ENCODE results near the gene TUBB4B.
A peak's percentile ranks its signal among the peaks of the same experiment; 100 is the strongest.

TUBB4B gene

DNA sequence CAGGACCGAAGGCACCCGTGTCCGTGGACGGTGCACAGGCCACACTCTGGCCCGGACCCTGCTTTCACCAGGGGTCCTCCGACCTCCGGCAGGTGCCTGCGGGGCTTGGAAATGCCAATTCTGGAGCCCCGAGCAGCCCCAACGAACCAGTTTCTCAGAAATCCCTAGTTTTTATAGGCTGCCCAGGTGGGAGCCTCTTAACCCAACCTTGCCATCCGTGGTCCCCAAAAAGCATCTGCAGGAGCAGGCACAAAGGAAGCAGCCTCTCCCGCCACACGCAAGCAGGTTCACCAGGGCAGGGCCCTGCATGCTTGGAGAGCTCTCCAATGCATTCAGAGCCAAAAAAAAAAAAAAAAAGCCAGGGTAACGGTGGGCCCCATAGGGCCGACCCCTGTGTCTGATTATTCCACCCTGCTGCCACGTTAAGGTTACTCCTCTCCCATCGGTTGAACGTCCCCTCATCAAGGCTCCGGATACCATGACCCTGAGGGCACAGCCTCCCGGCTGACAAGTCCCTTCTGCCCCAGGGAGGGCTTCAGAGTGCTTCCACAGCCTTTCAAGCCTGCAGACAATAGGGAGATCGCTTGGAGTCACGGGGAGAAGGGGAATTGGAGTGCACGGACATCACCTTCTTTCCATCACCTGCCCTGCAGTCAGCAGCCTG lies 39.8 kb upstream of the TUBB4B start:
- TF ChIP-seq CTCF (IDR thresholded peaks at IDR 0.05; ENCODE audit: insufficient read depth, low read length, poor library complexity, severe bottlenecking): no peak
- no peak for TF ChIP-seq EZH2phosphoT487 (conservative IDR thresholded peaks at IDR 0.05; ENCODE audit: low read length)
- Histone ChIP-seq H3K9me3 (ENCODE audit: insufficient read depth, low read length) (no peaks in the 10 kb centered on the region), H3K9me2 (replicated peaks; ENCODE audit: insufficient read depth, low read length) (no peaks in the 10 kb centered on the region), H3K79me2 (ENCODE audit: insufficient read depth, low read length) (peaks cover 23% of the 10 kb centered on the region), H3K9ac (ENCODE audit: low read length) (peak overlapping the region; percentile 80), H3K4me3 (ENCODE audit: insufficient read depth, low read length, poor library complexity, severe bottlenecking) (peak overlapping the region; percentile 68), H3K27me3 (ENCODE audit: low read length) (no peaks in the 10 kb centered on the region), H3K4me2 (ENCODE audit: low read depth, low read length, poor library complexity, severe bottlenecking) (peak overlapping the region; percentile 69), H3F3A (ENCODE audit: insufficient read depth) (peaks cover 12% of the 10 kb centered on the region), H2AFZ (ENCODE audit: low read depth, low read length, severe bottlenecking) (no peak overlapping the region), H3K27ac (ENCODE audit: low read depth, low read length) (peak overlapping the region; percentile 62), H3K36me3 (ENCODE audit: low read length) (no peaks in the 10 kb centered on the region), H4K20me1 (ENCODE audit: low read depth, low read length) (no peaks in the 10 kb centered on the region)

GRCh38 chr9:137202966-137203365 lies 38.1 kb upstream of the TUBB4B start:
- H3K9me2 ChIP-seq (replicated peaks; ENCODE audit: insufficient read depth, low read length): no peaks in the 10 kb centered on the region
- H3K9ac ChIP-seq (ENCODE audit: low read length): 0 out of 2 replicates have a peak overlapping the region, but pooled peaks have one; percentile 2
- H4K20me1 ChIP-seq (ENCODE audit: low read depth, low read length): no peaks in the 10 kb centered on the region
- H3K36me3 ChIP-seq (ENCODE audit: low read length): no peaks in the 10 kb centered on the region
- H3K27ac ChIP-seq (ENCODE audit: low read depth, low read length): peak overlapping the region; percentile 8; the same call in 1 of the 2 replicates
- no peaks in the 10 kb centered on the region for H3K9me3 ChIP-seq (ENCODE audit: insufficient read depth, low read length)
- H2AFZ ChIP-seq (ENCODE audit: low read depth, low read length, severe bottlenecking): no peak overlapping the region
- H3K79me2 ChIP-seq (ENCODE audit: insufficient read depth, low read length): peaks cover 31% of the 10 kb centered on the region
- H3K4me3 ChIP-seq (ENCODE audit: insufficient read depth, low read length, poor library complexity, severe bottlenecking): no peak overlapping the region
- H3K27me3 ChIP-seq (ENCODE audit: low read length): no peaks in the 10 kb centered on the region
- TF ChIP-seq EZH2phosphoT487 (conservative IDR thresholded peaks at IDR 0.05; ENCODE audit: low read length) (no peak), CTCF (IDR thresholded peaks at IDR 0.05; ENCODE audit: insufficient read depth, low read length, poor library complexity, severe bottlenecking) (no peak)
- peak overlapping the region; percentile 32 for H3K4me2 ChIP-seq (ENCODE audit: low read depth, low read length, poor library complexity, severe bottlenecking)
- H3F3A ChIP-seq (ENCODE audit: insufficient read depth): peaks cover 12% of the 10 kb centered on the region

GRCh38 chr9:137204731-137205125 lies 36.4 kb upstream of the TUBB4B start:
- TF ChIP-seq EZH2phosphoT487 (conservative IDR thresholded peaks at IDR 0.05; ENCODE audit: low read length) (no peak), CTCF (IDR thresholded peaks at IDR 0.05; ENCODE audit: insufficient read depth, low read length, poor library complexity, severe bottlenecking) (no peak)
- peaks cover 31% of the 10 kb centered on the region for H3K79me2 ChIP-seq (ENCODE audit: insufficient read depth, low read length)
- H3K4me2 ChIP-seq (ENCODE audit: low read depth, low read length, poor library complexity, severe bottlenecking): peak overlapping the region; percentile 78
- no peaks in the 10 kb centered on the region for H3K9me3 ChIP-seq (ENCODE audit: insufficient read depth, low read length)
- no peaks in the 10 kb centered on the region for H3K9me2 ChIP-seq (replicated peaks; ENCODE audit: insufficient read depth, low read length)
- no peak overlapping the region for H3K27ac ChIP-seq (ENCODE audit: low read depth, low read length)
- H3F3A ChIP-seq (ENCODE audit: insufficient read depth): peaks cover 12% of the 10 kb centered on the region
- H3K36me3 ChIP-seq (ENCODE audit: low read length): no peaks in the 10 kb centered on the region
- H4K20me1 ChIP-seq (ENCODE audit: low read depth, low read length): no peaks in the 10 kb centered on the region
- H3K9ac ChIP-seq (ENCODE audit: low read length): peak overlapping the region; percentile 99
- H2AFZ ChIP-seq (ENCODE audit: low read depth, low read length, severe bottlenecking): no peak overlapping the region
- peak overlapping the region; percentile 69 for H3K4me3 ChIP-seq (ENCODE audit: insufficient read depth, low read length, poor library complexity, severe bottlenecking)
- H3K27me3 ChIP-seq (ENCODE audit: low read length): no peaks in the 10 kb centered on the region
